ENCODE data around the gene DLL1.

DLL1 gene

GRCh38 chr6:170233286-170234205, 57.3 kb downstream of the DLL1 start:
- ChIA-PET CTCF (no interaction called here), POLR2A (no interaction called here)
- no peak for TF ChIP-seq CTCF (IDR thresholded peaks at IDR 0.05; ENCODE audit: insufficient read depth, low read length, missing control alignments)
- no peak for DNase-seq (ENCODE audit: low read depth, low spot score)
- H3K4me3 ChIP-seq (ENCODE audit: low read depth, low read length), result no peak overlapping the region

All from AG04449 (cell line).